GM12873 (cell line): ENCODE data around the gene HSPA8.

Experiments
- CTCF ChIP-seq: IDR thresholded peaks from 2 replicates; pipeline ENCODE4 v1.5.1; 2012; ENCODE audit warnings: low read depth, mild to moderate bottlenecking, moderate library complexity, low read length, control low read depth; ENCODE audit not compliant: insufficient read depth; ENCODE audit errors: missing control alignments

HSPA8 gene

GRCh38 chr11:123030517-123030916 lies 31.4 kb downstream of the HSPA8 start:
- no peak for TF ChIP-seq CTCF

- TF ChIP-seq CTCF = peak; percentile 78
These were observed 41.0 kb downstream of the HSPA8 start for GRCh38 chr11:123020968-123021367.

- TF ChIP-seq CTCF = no peak
These were observed 43.2 kb downstream of the HSPA8 start for GRCh38 chr11:123018702-123019101.

GRCh38 chr11:123011510-123011909 lies 50.4 kb downstream of the HSPA8 start:
- no peak for TF ChIP-seq CTCF
